ENCODE data around the gene TMEM121.
"Not testable (repeated sequence)": the region's sequence is repeated elsewhere in the genome, so short reads cannot be mapped to it uniquely, and the experiment has no call there.

DNA sequence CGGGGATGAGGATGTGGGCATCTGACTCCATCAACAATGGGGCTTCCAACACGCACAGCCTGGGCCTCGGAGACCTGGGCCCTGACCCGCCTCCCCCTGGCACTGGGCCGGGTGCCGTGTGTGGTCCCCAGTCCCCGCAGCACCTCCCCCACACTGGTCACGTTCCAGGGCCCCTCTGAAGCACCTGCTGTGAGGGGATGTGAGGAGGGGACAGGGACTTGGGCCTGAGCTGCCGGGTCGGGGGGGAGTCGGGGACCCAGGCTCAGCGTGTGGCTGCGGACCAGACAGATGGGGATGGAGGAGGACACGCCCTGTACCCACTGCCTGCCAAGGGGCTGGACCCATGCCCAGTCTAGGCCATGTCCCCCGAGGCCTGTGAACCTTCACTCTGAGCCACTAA, 45.7 kb downstream of the TMEM121 start:
- not testable (repeated sequence) for TF ChIP-seq CEBPB (IDR thresholded peaks at IDR 0.05; ENCODE audit: low read depth, low read length); RAD21 (IDR thresholded peaks at IDR 0.05; ENCODE audit: low read length)

Measured in IMR-90 (cell line).